AG04449 (cell line): Measurements from ENCODE around the gene FIG4.

Experiments
- CTCF ChIA-PET: fragments of 350-600 bp; formaldehyde crosslinking; extraction: SDS; loops from one replicate; lab custom pipeline; 2021; ENCODE audit warnings: antibody characterized with exemption; lab: Yijun Ruan, JAX
- POLR2A ChIA-PET: fragments of 400-600, 350-600 bp; formaldehyde crosslinking; extraction: SDS; loops from one replicate; lab custom pipeline; 2020; ENCODE audit warnings: antibody characterized with exemption, inconsistent platforms; lab: Yijun Ruan, JAX
- DNase-seq: peaks from one replicate; pipeline ENCODE4 v3.0.0-alpha.2; 2010; ENCODE audit warnings: low read depth, low spot score
- H3K4me3 ChIP-seq: 2 replicates; pipeline ENCODE4 v1.5.1; 2011; ENCODE audit warnings: low read depth, mild to moderate bottlenecking, control low read depth, low read length
- TF ChIP-seq, protein P1 (sequence below): IDR thresholded peaks from one replicate; pipeline ENCODE4 v1.5.1; 2011; ENCODE audit warnings: mild to moderate bottlenecking, moderate library complexity, low read length, control low read depth, inconsistent platforms; ENCODE audit not compliant: insufficient read depth; ENCODE audit errors: missing control alignments

Gene FIG4

DNA sequence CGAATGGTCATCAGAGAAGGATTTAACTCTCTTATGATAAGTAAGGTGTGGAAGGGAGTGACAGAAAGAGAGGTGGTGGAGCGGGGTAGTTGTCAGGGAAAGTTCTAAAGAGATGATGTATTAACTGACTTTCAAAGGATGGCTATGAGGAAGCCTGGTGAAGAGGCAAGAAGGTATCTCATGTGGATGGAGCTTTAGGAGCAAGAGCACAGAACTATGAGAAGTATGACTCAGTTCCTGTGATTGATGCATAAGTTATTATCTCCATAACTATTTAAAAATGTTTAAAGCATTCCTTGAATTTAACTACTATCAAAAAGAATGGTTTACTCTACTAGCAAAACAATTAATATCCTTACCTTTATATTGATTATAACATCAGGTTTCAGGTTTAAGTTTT is 28.9 kb upstream of the FIG4 start:
- H3K4me3 ChIP-seq = no peak overlapping the region
- no peak for DNase-seq
- ChIA-PET CTCF (no interaction called here), POLR2A (no interaction called here)
- TF ChIP-seq, protein P1, sequence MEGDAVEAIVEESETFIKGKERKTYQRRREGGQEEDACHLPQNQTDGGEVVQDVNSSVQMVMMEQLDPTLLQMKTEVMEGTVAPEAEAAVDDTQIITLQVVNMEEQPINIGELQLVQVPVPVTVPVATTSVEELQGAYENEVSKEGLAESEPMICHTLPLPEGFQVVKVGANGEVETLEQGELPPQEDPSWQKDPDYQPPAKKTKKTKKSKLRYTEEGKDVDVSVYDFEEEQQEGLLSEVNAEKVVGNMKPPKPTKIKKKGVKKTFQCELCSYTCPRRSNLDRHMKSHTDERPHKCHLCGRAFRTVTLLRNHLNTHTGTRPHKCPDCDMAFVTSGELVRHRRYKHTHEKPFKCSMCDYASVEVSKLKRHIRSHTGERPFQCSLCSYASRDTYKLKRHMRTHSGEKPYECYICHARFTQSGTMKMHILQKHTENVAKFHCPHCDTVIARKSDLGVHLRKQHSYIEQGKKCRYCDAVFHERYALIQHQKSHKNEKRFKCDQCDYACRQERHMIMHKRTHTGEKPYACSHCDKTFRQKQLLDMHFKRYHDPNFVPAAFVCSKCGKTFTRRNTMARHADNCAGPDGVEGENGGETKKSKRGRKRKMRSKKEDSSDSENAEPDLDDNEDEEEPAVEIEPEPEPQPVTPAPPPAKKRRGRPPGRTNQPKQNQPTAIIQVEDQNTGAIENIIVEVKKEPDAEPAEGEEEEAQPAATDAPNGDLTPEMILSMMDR = no peak

DNA sequence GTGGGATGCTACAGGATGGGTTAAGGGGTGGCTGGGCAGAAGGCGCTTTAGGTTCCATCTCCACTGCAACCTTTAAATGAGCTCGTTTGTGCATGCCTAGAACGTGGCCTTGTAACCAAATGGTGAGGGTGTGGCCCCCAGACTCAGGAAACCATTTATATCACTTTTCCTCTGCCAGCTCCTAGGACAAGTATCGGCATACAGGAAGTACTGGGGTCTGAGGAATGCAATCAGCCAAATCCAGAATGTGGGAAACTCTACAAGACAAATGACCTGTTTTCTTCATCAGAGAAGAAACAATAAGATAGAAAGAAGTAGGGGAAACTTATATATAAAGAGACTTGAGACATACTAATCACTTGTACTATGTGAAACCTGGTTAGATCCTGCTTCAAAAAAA is 21.3 kb upstream of the FIG4 start:
- TF ChIP-seq, protein P1 = no peak
- POLR2A ChIA-PET = interaction anchor here (0.6 kb wide), 1 partner anchor 21 kb away, joined by 3 read pairs; the partner anchor contains the start of genes AK9 and FIG4
- CTCF ChIA-PET = no interaction called here
- no peak for DNase-seq
- no peak overlapping the region for H3K4me3 ChIP-seq

- no peak for DNase-seq
- TF ChIP-seq, protein P1 = no peak
- ChIA-PET POLR2A (no interaction called here), CTCF (interaction anchor here (1.4 to 1.9 kb wide), 2 partner anchors 33 to 368 kb away, joined by 4 to 10 read pairs; no protein-coding TSS in a partner anchor)
- H3K4me3 ChIP-seq = no peak overlapping the region
These were observed 19.4 kb upstream of the FIG4 start for GRCh38 chr6:109671733-109672132.

DNA sequence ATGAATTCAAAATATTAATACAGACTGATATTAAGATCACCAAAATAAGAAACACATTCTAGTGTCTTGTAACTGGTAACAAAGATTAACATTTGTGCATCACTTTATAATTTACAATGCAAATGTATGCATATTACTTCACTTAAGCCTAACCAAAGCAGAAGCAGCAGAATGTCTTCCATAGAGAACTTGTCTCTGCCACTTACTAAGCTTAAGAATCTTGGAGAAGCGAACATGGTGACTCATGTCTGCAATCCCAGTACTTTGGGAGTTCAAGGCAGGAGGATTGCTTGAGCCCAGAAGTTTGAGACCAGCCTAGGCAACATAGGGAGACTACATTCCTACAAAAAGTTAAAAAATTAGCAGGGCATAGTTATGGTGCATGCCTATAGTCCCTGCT is 18.9 kb upstream of the FIG4 start:
- H3K4me3 ChIP-seq = no peak overlapping the region
- no peak for DNase-seq
- ChIA-PET CTCF (interaction anchor here (1.4 to 1.9 kb wide), 2 partner anchors 32 to 368 kb away, joined by 4 to 10 read pairs; no protein-coding TSS in a partner anchor), POLR2A (no interaction called here)
- TF ChIP-seq, protein P1 = no peak

- no peak for DNase-seq
- ChIA-PET POLR2A (no interaction called here), CTCF (interaction anchor here (1.4 to 1.9 kb wide), 2 partner anchors 32 to 367 kb away, joined by 4 to 10 read pairs; no protein-coding TSS in a partner anchor)
- no peak overlapping the region for H3K4me3 ChIP-seq
- TF ChIP-seq, protein P1 = no peak
These were observed 18.3 kb upstream of the FIG4 start for GRCh38 chr6:109672839-109673238.

GRCh38 chr6:109676724-109677123 is 14.4 kb upstream of the FIG4 start:
- CTCF ChIA-PET = no interaction called here
- POLR2A ChIA-PET = no interaction called here
- H3K4me3 ChIP-seq = no peak overlapping the region
- TF ChIP-seq, protein P1 = no peak
- no peak for DNase-seq
